Hepatocyte (in vitro differentiated cells): Measurements from ENCODE around the gene MAN2A1.

ENCODE experiments used
- EZH2 ChIP-seq: fragments of 200-600 bp; sonication (generic); IDR thresholded peaks from 2 replicates; pipeline ENCODE4 v1.6.1; 2016; ENCODE audit warnings: antibody characterized with exemption, mild to moderate bottlenecking, borderline replicate concordance
- EZH2phosphoT487 ChIP-seq: fragments of 200-600 bp; sonication (generic); IDR thresholded peaks from one replicate; pipeline ENCODE4 v1.6.1; 2018; ENCODE audit warnings: antibody characterized with exemption, mild to moderate bottlenecking, low read depth, moderate library complexity; ENCODE audit not compliant: unreplicated experiment, severe bottlenecking
- TF ChIP-seq, protein P1 (sequence below): fragments of 200-600 bp; sonication (generic); IDR thresholded peaks from 2 replicates; pipeline ENCODE4 v1.5.1; 2016; ENCODE audit warnings: antibody characterized with exemption, mild to moderate bottlenecking; ENCODE audit not compliant: poor library complexity

DNA sequence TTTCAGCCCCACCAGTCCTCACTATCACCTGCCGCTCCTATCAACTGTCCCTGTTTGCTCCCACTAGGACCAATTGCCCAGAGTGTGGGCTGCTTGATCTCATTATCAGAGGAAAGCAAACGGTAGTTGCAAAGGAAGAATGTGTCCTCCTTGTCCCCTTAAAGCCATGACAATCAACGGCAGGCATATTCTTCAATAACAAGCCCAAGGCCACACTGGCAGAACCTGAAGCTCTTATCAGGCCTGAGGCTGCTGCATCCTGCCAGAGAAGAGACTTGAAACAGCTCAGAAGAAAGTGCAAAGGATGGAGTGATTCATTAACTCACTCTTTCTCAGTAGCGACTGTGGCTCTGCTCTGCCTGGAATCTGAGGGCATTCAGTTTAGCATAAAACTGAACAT lies 39.2 kb upstream of the MAN2A1 start:
- TF ChIP-seq, protein P1, sequence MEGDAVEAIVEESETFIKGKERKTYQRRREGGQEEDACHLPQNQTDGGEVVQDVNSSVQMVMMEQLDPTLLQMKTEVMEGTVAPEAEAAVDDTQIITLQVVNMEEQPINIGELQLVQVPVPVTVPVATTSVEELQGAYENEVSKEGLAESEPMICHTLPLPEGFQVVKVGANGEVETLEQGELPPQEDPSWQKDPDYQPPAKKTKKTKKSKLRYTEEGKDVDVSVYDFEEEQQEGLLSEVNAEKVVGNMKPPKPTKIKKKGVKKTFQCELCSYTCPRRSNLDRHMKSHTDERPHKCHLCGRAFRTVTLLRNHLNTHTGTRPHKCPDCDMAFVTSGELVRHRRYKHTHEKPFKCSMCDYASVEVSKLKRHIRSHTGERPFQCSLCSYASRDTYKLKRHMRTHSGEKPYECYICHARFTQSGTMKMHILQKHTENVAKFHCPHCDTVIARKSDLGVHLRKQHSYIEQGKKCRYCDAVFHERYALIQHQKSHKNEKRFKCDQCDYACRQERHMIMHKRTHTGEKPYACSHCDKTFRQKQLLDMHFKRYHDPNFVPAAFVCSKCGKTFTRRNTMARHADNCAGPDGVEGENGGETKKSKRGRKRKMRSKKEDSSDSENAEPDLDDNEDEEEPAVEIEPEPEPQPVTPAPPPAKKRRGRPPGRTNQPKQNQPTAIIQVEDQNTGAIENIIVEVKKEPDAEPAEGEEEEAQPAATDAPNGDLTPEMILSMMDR = no peak
- TF ChIP-seq EZH2 (no peak), EZH2phosphoT487 (no peak)
